GM12872 (cell line): Measurements from ENCODE around the gene UFM1.

ENCODE experiments used
- CTCF ChIP-seq: IDR thresholded peaks from 3 replicates; pipeline ENCODE4 v1.5.1; 2011; ENCODE audit warnings: low read depth, mild to moderate bottlenecking, low read length, moderate library complexity; ENCODE audit not compliant: insufficient read depth

UFM1 gene

DNA sequence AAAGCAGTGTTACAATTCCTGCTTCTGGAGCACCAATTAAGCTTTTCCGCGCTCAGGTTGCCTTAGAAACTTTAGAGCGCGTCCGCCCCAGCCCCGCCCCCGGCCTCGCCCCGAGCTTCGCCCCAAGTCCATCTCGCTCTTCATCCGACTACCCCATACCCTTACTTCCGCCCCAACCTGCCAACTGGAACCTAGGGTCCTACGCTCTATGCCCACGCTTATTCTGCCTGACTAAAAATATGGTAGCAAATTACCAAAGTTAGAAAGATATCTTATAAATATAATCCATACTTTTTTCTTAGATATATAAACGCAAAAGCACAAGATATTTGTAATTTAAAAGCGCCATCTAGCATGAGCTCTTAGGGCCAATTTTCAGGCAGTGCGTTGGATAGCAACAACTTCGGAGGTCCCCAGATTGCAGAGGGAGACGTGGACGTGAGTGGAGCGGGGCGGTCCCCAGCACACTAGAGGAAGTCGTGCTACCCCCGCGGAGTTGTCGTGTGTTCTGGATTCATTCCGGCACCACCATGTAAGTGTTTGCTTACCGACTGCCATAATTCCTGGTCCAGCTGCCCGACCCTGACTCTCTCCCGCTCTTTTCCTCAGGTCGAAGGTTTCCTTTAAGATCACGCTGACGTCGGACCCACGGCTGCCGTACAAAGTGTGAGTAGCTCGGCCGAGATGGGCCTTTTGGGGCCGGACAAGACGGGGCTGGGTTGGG lies at the start of gene UFM1:
Gene UFM1, plus strand, starts transcription at position 462 of the 724 bp plus-strand sequence. Its CDS starts 69 bp downstream, at position 531.
- no peak for TF ChIP-seq CTCF

DNA sequence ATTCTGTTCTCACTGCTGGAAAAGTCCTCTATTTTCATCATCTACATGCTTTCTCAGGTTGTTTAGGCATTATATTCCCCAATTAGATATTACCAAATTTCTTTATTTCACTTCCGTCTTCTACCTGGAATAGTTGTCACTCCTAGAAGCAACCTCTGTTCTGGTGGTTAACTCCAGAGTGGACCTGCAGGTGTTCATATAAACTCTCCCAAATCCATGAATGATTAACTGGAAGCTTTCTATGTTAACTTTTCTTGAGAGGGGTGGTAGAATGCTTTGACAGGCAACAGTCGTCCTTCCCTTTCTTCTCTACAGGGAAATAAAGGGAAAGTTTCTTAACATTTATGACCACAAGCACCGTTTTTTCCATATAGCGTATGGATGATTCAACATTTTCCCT lies 48.4 kb upstream of the UFM1 start:
- TF ChIP-seq CTCF = no peak

DNA sequence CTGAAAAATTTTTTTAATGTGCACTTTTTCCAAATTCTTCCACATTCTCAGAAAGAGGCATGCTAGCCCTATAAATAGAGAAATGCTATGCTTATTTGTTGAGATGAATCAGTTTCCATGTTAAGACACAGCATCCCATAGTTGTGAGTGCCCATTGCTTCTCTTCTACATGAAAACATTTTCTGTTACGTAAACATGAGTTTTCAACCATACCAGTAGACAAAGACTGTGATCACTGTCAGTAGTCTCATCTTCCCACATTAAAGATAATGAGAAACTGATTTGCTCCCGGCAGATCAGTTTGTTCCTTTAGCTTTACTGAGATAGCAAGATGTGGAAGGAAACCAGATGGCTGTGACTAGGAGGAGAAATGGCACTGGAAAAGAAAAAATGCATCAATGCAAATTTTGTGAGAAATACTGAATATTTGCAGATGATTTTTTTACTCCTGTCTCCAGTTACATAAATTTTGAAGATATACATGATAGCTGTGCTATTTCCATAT lies 45.8 kb upstream of the UFM1 start:
- TF ChIP-seq CTCF = no peak

GRCh38 chr13:38308736-38309135 lies 40.9 kb upstream of the UFM1 start:
- TF ChIP-seq CTCF = no peak

GRCh38 chr13:38309397-38309796 lies 40.3 kb upstream of the UFM1 start:
- TF ChIP-seq CTCF = no peak

DNA sequence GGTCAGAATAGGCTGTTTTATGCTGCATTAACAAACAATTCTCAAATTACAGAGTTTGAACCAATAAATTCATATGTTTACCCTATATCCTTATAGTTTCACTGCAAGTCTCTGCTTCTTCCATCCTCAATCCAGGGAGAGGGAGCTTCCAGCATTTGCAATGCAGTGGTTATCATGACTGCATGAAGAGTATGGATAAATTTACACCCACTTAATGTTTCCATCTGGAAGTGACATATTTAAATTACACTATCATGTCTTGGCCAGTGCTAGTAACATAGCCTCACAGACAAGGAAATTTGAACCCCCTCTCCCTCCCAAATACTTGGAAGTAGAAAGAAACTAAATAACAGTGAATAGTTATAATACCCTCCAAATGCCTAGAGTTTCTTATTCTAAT lies 33.5 kb upstream of the UFM1 start:
- TF ChIP-seq CTCF = no peak

- no peak for TF ChIP-seq CTCF
Observed at GRCh38 chr13:38321654-38322053, 28.0 kb upstream of the UFM1 start.
